CD14-positive monocyte (primary cell): Measurements from ENCODE around the gene PEDS1. TPM values are rescaled to one million over a fixed set of nuclear protein-coding genes. Genes with fewer than 3 reads are reported as not detected.
"Not testable (repeated sequence)": the region's sequence is repeated elsewhere in the genome, so short reads cannot be mapped to it uniquely, and the experiment has no call there.

Source experiments
- DNase-seq, 3 donors: peaks; one replicate each; pipeline ENCODE4 v3.0.0-alpha.2; 2011 to 2022
- H2AFZ ChIP-seq: 2 replicates; pipeline ENCODE4 v1.6.0; 2012; ENCODE audit warnings: mild to moderate bottlenecking, low read depth, low read length, inconsistent platforms; ENCODE audit not compliant: insufficient read depth, poor library complexity, severe bottlenecking
- H3K27ac ChIP-seq, 2 donors: 1 replicate in 1 of 2; 2 replicates in 1 of 2; pipeline ENCODE4 v1.5.1; 2012 to 2013; ENCODE audit warnings: low read length in 2 of 2, control low read depth in 1 of 2, inconsistent platforms in 1 of 2, low read depth in 1 of 2, mild to moderate bottlenecking in 1 of 2
- H3K27me3 ChIP-seq, 2 donors: one replicate each; pipeline versions ENCODE4 v1.6.0 to v1.6.1; 2011 to 2013; ENCODE audit warnings: low read length in 2 of 2; ENCODE audit not compliant: control insufficient read depth in 2 of 2, insufficient read depth in 2 of 2
- H3K36me3 ChIP-seq, 2 donors: replicated peaks in 1 of 2; 1 replicate in 1 of 2; 2 replicates in 1 of 2; pipeline versions ENCODE4 v1.5.1 to v1.6.1; 2012 to 2013; ENCODE audit warnings: low read length in 2 of 2, control low read depth in 1 of 2, inconsistent platforms in 1 of 2, mild to moderate bottlenecking in 1 of 2; ENCODE audit not compliant: insufficient read depth in 2 of 2, control insufficient read depth in 1 of 2
- H3K4me1 ChIP-seq, 2 donors: 1 replicate in 1 of 2; 2 replicates in 1 of 2; pipeline versions ENCODE4 v1.5.1 to v1.6.1; 2012 to 2013; ENCODE audit warnings: low read length in 2 of 2, control low read depth in 1 of 2, inconsistent platforms in 1 of 2, mild to moderate bottlenecking in 1 of 2, moderate library complexity in 1 of 2; ENCODE audit not compliant: insufficient read depth in 2 of 2, control insufficient read depth in 1 of 2
- H3K4me2 ChIP-seq: replicated peaks from 2 replicates; pipeline ENCODE3; 2012; ENCODE audit warnings: low read length, moderate library complexity, mild to moderate bottlenecking; ENCODE audit not compliant: poor library complexity, severe bottlenecking; ENCODE audit errors: extremely low read depth
- H3K4me3 ChIP-seq, 3 experiments: fragments of 200-600 bp in 1 of 3; sonication (generic) in 1 of 3; replicated peaks in 1 of 3; 1 replicate in 2 of 3; 2 replicates in 1 of 3; pipeline ENCODE4 v1.5.1; 2011 to 2013; ENCODE audit warnings: low read length in 3 of 3, mild to moderate bottlenecking in 3 of 3, control low read depth in 2 of 3, low read depth in 2 of 3, inconsistent platforms in 1 of 3, moderate library complexity in 1 of 3
- H3K79me2 ChIP-seq: 2 replicates; pipeline ENCODE4 v1.6.0; 2012; ENCODE audit warnings: mild to moderate bottlenecking, control low read depth, inconsistent platforms, low read length, moderate library complexity; ENCODE audit not compliant: insufficient read depth
- H3K9ac ChIP-seq: 2 replicates; pipeline ENCODE4 v1.6.0; 2017; ENCODE audit warnings: low read length, mild to moderate bottlenecking; ENCODE audit not compliant: insufficient read depth, poor library complexity, severe bottlenecking
- H3K9me3 ChIP-seq, 2 donors: replicated peaks in 1 of 2; 1 replicate in 1 of 2; 2 replicates in 1 of 2; pipeline versions ENCODE4 v1.5.1 to v1.6.1; 2012 to 2013; ENCODE audit warnings: low read length in 2 of 2, control low read depth in 1 of 2; ENCODE audit not compliant: control insufficient read depth in 1 of 2, insufficient read depth in 1 of 2
- H4K20me1 ChIP-seq: 2 replicates; pipeline ENCODE4 v1.6.0; 2012; ENCODE audit warnings: mild to moderate bottlenecking, low read length, control low read depth, moderate library complexity; ENCODE audit not compliant: insufficient read depth
- H3K27ac Mint-ChIP-seq, 7 donors: one replicate each; pipeline ENCODE4 v1.8.0; 2020; ENCODE audit warnings: mild to moderate bottlenecking in 7 of 7, mixed read lengths in 7 of 7, moderate library complexity in 6 of 7, inconsistent platforms in 2 of 7
- H3K27me3 Mint-ChIP-seq, 3 donors: one replicate each; pipeline ENCODE4 v1.8.0; 2021 to 2022; ENCODE audit warnings: low read depth in 3 of 3, mild to moderate bottlenecking in 3 of 3, mixed read lengths in 3 of 3, moderate library complexity in 3 of 3, inconsistent platforms in 1 of 3
- H3K36me3 Mint-ChIP-seq, 2 donors: one replicate each; pipeline ENCODE4 v1.8.0; 2020; ENCODE audit warnings: mixed read lengths in 2 of 2, inconsistent platforms in 1 of 2, mild to moderate bottlenecking in 1 of 2
- H3K4me1 Mint-ChIP-seq: one replicate; pipeline ENCODE4 v1.8.0; 2020; ENCODE audit warnings: mild to moderate bottlenecking, mixed read lengths
- H3K4me3 Mint-ChIP-seq, 2 donors: one replicate each; pipeline ENCODE4 v1.8.0; 2020; ENCODE audit warnings: mild to moderate bottlenecking in 2 of 2, mixed read lengths in 2 of 2, moderate library complexity in 1 of 2
- H3K9me3 Mint-ChIP-seq, 7 donors: one replicate each; pipeline ENCODE4 v1.8.0; 2020 to 2022; ENCODE audit warnings: mixed read lengths in 7 of 7, mild to moderate bottlenecking in 6 of 7, moderate library complexity in 6 of 7, inconsistent platforms in 2 of 7
- WGBS: methylation state at CpG from one replicate; pipeline ENCODE4 v1.1.5; 2013; ENCODE audit warnings: missing lambda C conversion rate; ENCODE audit not compliant: insufficient coverage; 5-methylcytosine and 5-hydroxymethylcytosine counted together
- intact Hi-C, 2 donors: fragments of 100-400 bp; cut with micrococcal nuclease; formaldehyde crosslinking; loops; one replicate each; pipeline versions ENCODE4 v1.15.0 to v1.15.1; 2023
- polyA plus RNA-seq, 3 donors: library from polyadenylated mRNA; depleted of rRNA in 1 of 3; unstranded in 2 of 3; stranded (reverse) in 1 of 3; fragments of 300-500 nt in 2 of 3; fragments of >200 nt in 1 of 3; fragmentation: Illumina TruSeq in 2 of 3; gene quantifications; 1 replicate in 2 of 3; 2 replicates in 1 of 3; pipeline ENCODE4 v1.2.3, GENCODE V29; 2012 to 2021
- TF ChIP-seq, protein P1 (sequence below): fragments of 200-600 bp; IDR thresholded peaks from one replicate; pipeline ENCODE4 v1.8.0; 2022; ENCODE audit warnings: antibody characterized with exemption, mild to moderate bottlenecking

Gene PEDS1
- polyA plus RNA-seq, 3 donors: 19.6 to 48.1 (median 25.2) TPM

DNA sequence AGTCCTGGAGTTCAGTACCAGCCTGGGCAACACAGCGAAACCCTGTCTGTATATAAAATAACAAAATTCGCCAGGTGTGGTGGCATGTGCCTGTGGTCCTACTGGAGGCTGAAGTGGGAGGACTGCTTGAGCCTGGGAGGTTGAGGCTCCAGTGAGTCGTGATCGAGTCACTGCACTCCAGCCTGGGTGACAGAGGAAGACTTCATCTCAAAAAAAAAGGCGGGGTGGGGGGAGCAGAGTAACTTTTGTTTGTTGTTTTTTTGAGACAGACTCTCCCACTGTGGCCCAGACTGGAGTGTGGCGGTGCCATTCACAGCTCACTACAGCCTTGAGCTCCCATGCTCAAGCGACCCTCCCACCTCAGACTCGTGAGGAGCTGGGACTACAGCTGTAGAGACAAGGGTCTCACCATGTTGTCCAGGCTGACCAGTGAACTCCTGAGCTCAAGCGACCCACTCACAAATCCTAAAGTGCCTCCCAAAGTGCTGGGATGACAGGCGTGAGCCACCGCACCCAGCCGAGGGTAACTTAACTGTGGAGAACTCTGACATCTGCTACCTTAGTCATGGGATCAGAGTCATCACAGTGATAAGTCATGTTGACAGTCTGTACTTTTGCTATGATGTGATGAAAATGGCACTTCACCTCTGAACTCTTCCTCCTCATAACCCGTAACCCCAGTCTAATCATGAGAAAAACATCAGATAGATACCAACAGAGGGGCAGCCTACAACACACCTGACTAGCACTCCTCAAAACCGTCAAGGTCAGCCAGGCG lies 16.5 kb downstream of the PEDS1 start:
- 96% methylated on average over 11 of the region's 15 CpGs for WGBS
- H3K9me3 ChIP-seq: no peaks in the 10 kb centered on the region
- peaks cover 61 to 99% of the 10 kb centered on the region in 2 donors for H3K36me3 Mint-ChIP-seq
- peak in 1 of 3 donors; percentile 72 for DNase-seq
- H3K27me3 Mint-ChIP-seq: peaks cover 0 to 2% (median 1%) of the 10 kb centered on the region in 3 donors
- H3K9me3 Mint-ChIP-seq: no peaks in the 10 kb centered on the region
- no peak overlapping the region for H3K4me2 ChIP-seq
- H2AFZ ChIP-seq: no peak overlapping the region
- peaks cover 18% of the 10 kb centered on the region for H3K4me1 Mint-ChIP-seq
- H3K4me3 ChIP-seq: no peak overlapping the region
- H3K4me3 Mint-ChIP-seq: no peak overlapping the region
- peak overlapping the region in 1 of 2 donors; percentile 49 for H3K27ac ChIP-seq
- H3K27me3 ChIP-seq: no peaks in the 10 kb centered on the region
- peaks cover 70% of the 10 kb centered on the region for H3K79me2 ChIP-seq
- peak overlapping the region in 5 of 7 donors; percentile 15 to 90 (median 50) for H3K27ac Mint-ChIP-seq
- intact Hi-C loops: no loop called here
- H4K20me1 ChIP-seq: peaks cover 97% of the 10 kb centered on the region
- H3K36me3 ChIP-seq: peaks cover 60 to 98% of the 10 kb centered on the region in 2 donors
- H3K9ac ChIP-seq: no peak overlapping the region
- H3K4me1 ChIP-seq: peaks cover 0 to 4% of the 10 kb centered on the region in 2 donors
- TF ChIP-seq, protein P1, sequence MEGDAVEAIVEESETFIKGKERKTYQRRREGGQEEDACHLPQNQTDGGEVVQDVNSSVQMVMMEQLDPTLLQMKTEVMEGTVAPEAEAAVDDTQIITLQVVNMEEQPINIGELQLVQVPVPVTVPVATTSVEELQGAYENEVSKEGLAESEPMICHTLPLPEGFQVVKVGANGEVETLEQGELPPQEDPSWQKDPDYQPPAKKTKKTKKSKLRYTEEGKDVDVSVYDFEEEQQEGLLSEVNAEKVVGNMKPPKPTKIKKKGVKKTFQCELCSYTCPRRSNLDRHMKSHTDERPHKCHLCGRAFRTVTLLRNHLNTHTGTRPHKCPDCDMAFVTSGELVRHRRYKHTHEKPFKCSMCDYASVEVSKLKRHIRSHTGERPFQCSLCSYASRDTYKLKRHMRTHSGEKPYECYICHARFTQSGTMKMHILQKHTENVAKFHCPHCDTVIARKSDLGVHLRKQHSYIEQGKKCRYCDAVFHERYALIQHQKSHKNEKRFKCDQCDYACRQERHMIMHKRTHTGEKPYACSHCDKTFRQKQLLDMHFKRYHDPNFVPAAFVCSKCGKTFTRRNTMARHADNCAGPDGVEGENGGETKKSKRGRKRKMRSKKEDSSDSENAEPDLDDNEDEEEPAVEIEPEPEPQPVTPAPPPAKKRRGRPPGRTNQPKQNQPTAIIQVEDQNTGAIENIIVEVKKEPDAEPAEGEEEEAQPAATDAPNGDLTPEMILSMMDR: no peak

DNA sequence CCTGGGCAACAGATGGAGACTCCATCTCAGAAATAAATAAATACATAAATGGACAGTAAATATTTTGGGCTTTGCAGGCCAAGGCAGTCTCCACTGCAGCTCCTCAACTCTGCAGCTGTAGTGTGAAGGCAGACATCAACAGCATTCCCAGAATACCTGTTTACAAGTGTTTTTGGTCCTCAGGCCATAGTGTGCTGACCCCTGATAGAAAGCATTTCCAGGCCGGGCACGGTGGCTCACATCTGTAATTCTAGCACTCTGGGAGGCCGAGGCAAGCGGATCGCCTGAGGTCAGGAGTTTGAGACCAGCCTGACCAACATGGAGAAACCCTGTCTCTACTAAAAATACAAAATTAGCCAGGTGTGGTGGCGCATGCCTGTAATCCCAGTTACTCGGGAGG lies 18.4 kb downstream of the PEDS1 start:
- H3K9me3 ChIP-seq, H3K27ac ChIP-seq, DNase-seq, H3K9ac ChIP-seq, H3K4me2 ChIP-seq, H3K4me1 ChIP-seq, H3K27me3 Mint-ChIP-seq, intact Hi-C loops, H2AFZ ChIP-seq, H3K4me3 Mint-ChIP-seq, H3K4me3 ChIP-seq, H3K9me3 Mint-ChIP-seq, H3K27me3 ChIP-seq: not testable (repeated sequence)
- Histone ChIP-seq H4K20me1 (peaks cover 98% of the 10 kb centered on the region), H3K79me2 (peaks cover 51% of the 10 kb centered on the region), H3K36me3 (peaks cover 54 to 98% of the 10 kb centered on the region in 2 donors)
- Mint-ChIP-seq H3K27ac (peak overlapping the region in 1 of 7 donors; percentile 6), H3K36me3 (peaks cover 60 to 99% of the 10 kb centered on the region in 2 donors), H3K4me1 (peaks cover 16% of the 10 kb centered on the region)
- WGBS: 100% methylated on average over 2 of the region's 7 CpGs
